PC-9 (cell line): Measurements from ENCODE around the gene ULK1. TPM values are rescaled to one million over a fixed set of nuclear protein-coding genes. Genes with fewer than 3 reads are reported as not detected.
"Not testable (repeated sequence)": the region's sequence is repeated elsewhere in the genome, so short reads cannot be mapped to it uniquely, and the experiment has no call there.

Experiments
- BruUV-seq: library from RNA; stranded (reverse); fragments of 400-500 nt; replicated peaks from 2 replicates; lab custom pipeline; 2021; lab: Mats Ljungman, UMichigan
- CTCF ChIA-PET: fragments of 300-600 bp; sonication (Branson Sonifier 250); formaldehyde crosslinking; loops from one replicate; lab custom pipeline; 2022; ENCODE audit warnings: antibody characterized with exemption; lab: Charles Lee
- POLR2A ChIA-PET: fragments of 300-600 bp; sonication (Branson Sonifier 250); formaldehyde crosslinking; loops from one replicate; lab custom pipeline; 2022; ENCODE audit warnings: antibody characterized with exemption; ENCODE audit not compliant: unreplicated experiment; lab: Charles Lee
- DNase-seq, 2 experiments: peaks; one replicate each; pipeline versions ENCODE4 v3.0.0 to v3.0.0-alpha.2; 2015 to 2022; ENCODE audit warnings: mixed read lengths in 1 of 2
- H2AFZ ChIP-seq: fragments of 200-600 bp; sonication (generic); 2 replicates; pipeline ENCODE4 v1.8.1; 2017; ENCODE audit warnings: antibody characterized with exemption
- H3F3A ChIP-seq: fragments of 200-600 bp; sonication (generic); 2 replicates; pipeline ENCODE4 v1.8.1; 2017; ENCODE audit warnings: antibody characterized with exemption, mild to moderate bottlenecking, low read depth; ENCODE audit not compliant: insufficient read depth
- H3K27ac ChIP-seq: fragments of 200-600 bp; sonication (generic); 2 replicates; pipeline ENCODE4 v1.6.1; 2016; ENCODE audit warnings: mixed run types
- H3K27me3 ChIP-seq: fragments of 200-600 bp; sonication (generic); 2 replicates; pipeline ENCODE4 v1.6.1; 2016; ENCODE audit warnings: low read depth, mixed run types; ENCODE audit not compliant: insufficient read depth
- H3K36me3 ChIP-seq: fragments of 200-600 bp; sonication (generic); 2 replicates; pipeline ENCODE4 v1.6.1; 2016; ENCODE audit warnings: low read depth, mixed run types
- H3K4me1 ChIP-seq: fragments of 200-600 bp; sonication (generic); replicated peaks from 2 replicates; pipeline ENCODE4 v1.6.1; 2016; ENCODE audit warnings: mixed run types; ENCODE audit not compliant: insufficient read depth
- H3K4me2 ChIP-seq: fragments of 200-600 bp; sonication (generic); 2 replicates; pipeline ENCODE4 v1.6.1; 2017; ENCODE audit warnings: mixed run types
- H3K4me3 ChIP-seq: fragments of 200-600 bp; sonication (generic); 2 replicates; pipeline ENCODE4 v1.6.1; 2016; ENCODE audit warnings: mixed run types
- H3K79me2 ChIP-seq: fragments of 200-600 bp; sonication (generic); 2 replicates; pipeline ENCODE4 v1.6.1; 2017; ENCODE audit warnings: low read depth, mixed run types
- H3K9me2 ChIP-seq: fragments of 200-600 bp; sonication (generic); 2 replicates; pipeline ENCODE4 v1.8.1; 2017; ENCODE audit warnings: mild to moderate bottlenecking; ENCODE audit not compliant: insufficient read depth
- H3K9me3 ChIP-seq: fragments of 200-600 bp; sonication (generic); 2 replicates; pipeline ENCODE4 v1.8.1; 2016; ENCODE audit warnings: low read depth; ENCODE audit not compliant: insufficient read depth
- H4K20me1 ChIP-seq: fragments of 200-600 bp; sonication (generic); 2 replicates; pipeline ENCODE4 v1.8.1; 2017; ENCODE audit not compliant: insufficient read depth
- CTCF ChIP-seq: fragments of 200-600 bp; sonication (generic); conservative IDR thresholded peaks from 2 replicates; pipeline ENCODE4 v1.6.1; 2017; ENCODE audit warnings: mixed run types, antibody characterized with exemption, mild to moderate bottlenecking, moderate library complexity
- EZH2 ChIP-seq: fragments of 200-600 bp; sonication (generic); IDR thresholded peaks from 2 replicates; pipeline ENCODE4 v1.8.0; 2017; ENCODE audit warnings: antibody characterized with exemption, low read depth
- intact Hi-C: fragments of 100-400 bp; cut with micrococcal nuclease; formaldehyde crosslinking; loops from one replicate; pipeline ENCODE4 v1.10.0; 2022; ENCODE audit not compliant: unreplicated experiment
- total RNA-seq: library from RNA; stranded (reverse); gene quantifications from 2 replicates; pipeline ENCODE4 v1.2.3, GENCODE V29; 2021

ULK1 gene
- total RNA-seq, 1 experiment from 2014 or later, result 70.5 TPM

GRCh38 chr12:131959116-131959515, 64.7 kb downstream of the ULK1 start:
- intact Hi-C loops, result no loop called here
- H3K27me3 ChIP-seq, result no peaks in the 10 kb centered on the region
- no peak for DNase-seq
- no peak overlapping the region for H2AFZ ChIP-seq
- H3K4me2 ChIP-seq, result no peak overlapping the region
- H3K9me2 ChIP-seq, result no peaks in the 10 kb centered on the region
- BruUV-seq, result no TSS peak
- H3K27ac ChIP-seq, result no peak overlapping the region
- POLR2A ChIA-PET, result no interaction called here
- H3K79me2 ChIP-seq, result peaks cover 86% of the 10 kb centered on the region
- H4K20me1 ChIP-seq, result peaks cover 79% of the 10 kb centered on the region
- CTCF ChIA-PET, result interaction anchor here (0.6 kb wide), 1 partner anchor 133 kb away, joined by 5 read pairs; no protein-coding TSS in a partner anchor
- no peak overlapping the region for H3K4me3 ChIP-seq
- H3F3A ChIP-seq, result peaks cover 5% of the 10 kb centered on the region; the same call in 1 of the 2 replicates
- no peaks in the 10 kb centered on the region for H3K9me3 ChIP-seq
- H3K36me3 ChIP-seq, result no peaks in the 10 kb centered on the region; the same call in 1 of the 2 replicates
- peaks cover 25% of the 10 kb centered on the region for H3K4me1 ChIP-seq
- TF ChIP-seq EZH2, result no peak
- no peak for TF ChIP-seq CTCF

GRCh38 chr12:131959641-131960589, 65.5 kb downstream of the ULK1 start:
- H3K36me3 ChIP-seq, result no peaks in the 10 kb centered on the region; the same call in 1 of the 2 replicates
- POLR2A ChIA-PET, result no interaction called here
- intact Hi-C loops, result no loop called here
- DNase-seq, result no peak
- peaks cover 23% of the 10 kb centered on the region for H3K4me1 ChIP-seq
- TF ChIP-seq EZH2 (no peak), CTCF (no peak)
- no peak overlapping the region for H2AFZ ChIP-seq
- peaks cover 86% of the 10 kb centered on the region for H3K79me2 ChIP-seq
- no TSS peak for BruUV-seq
- H3K4me3 ChIP-seq, result no peak overlapping the region
- peaks cover 5% of the 10 kb centered on the region; the same call in 1 of the 2 replicates for H3F3A ChIP-seq
- H3K9me2 ChIP-seq, result no peaks in the 10 kb centered on the region
- no peaks in the 10 kb centered on the region for H3K9me3 ChIP-seq
- H3K27me3 ChIP-seq, result no peaks in the 10 kb centered on the region
- CTCF ChIA-PET, result no interaction called here
- H3K27ac ChIP-seq, result no peak overlapping the region
- H4K20me1 ChIP-seq, result peaks cover 81% of the 10 kb centered on the region
- H3K4me2 ChIP-seq, result no peak overlapping the region

- CTCF ChIA-PET, intact Hi-C loops, H2AFZ ChIP-seq, H3K9me2 ChIP-seq, H3F3A ChIP-seq, DNase-seq, H3K4me2 ChIP-seq, POLR2A ChIA-PET, H3K27ac ChIP-seq, H3K27me3 ChIP-seq, H3K36me3 ChIP-seq, H3K9me3 ChIP-seq, BruUV-seq, H3K4me3 ChIP-seq: not testable (repeated sequence)
- peaks cover 86% of the 10 kb centered on the region for H3K79me2 ChIP-seq
- H3K4me1 ChIP-seq, result peaks cover 14% of the 10 kb centered on the region
- peaks cover 83% of the 10 kb centered on the region for H4K20me1 ChIP-seq
Observed at GRCh38 chr12:131960590-131961325, 66.3 kb downstream of the ULK1 start.

- POLR2A ChIA-PET, BruUV-seq: not testable (repeated sequence)
- peaks cover 83% of the 10 kb centered on the region for H4K20me1 ChIP-seq
Observed at GRCh38 chr12:131961328-131961727, 66.9 kb downstream of the ULK1 start.

More at GRCh38 chr12:131961328-131961727, 66.9 kb downstream of the ULK1 start:
- DNase-seq, H3K36me3 ChIP-seq, H3K4me3 ChIP-seq, CTCF ChIA-PET, H3K27ac ChIP-seq, intact Hi-C loops, H3K4me1 ChIP-seq, H3K27me3 ChIP-seq, H2AFZ ChIP-seq, H3F3A ChIP-seq, H3K9me3 ChIP-seq, H3K9me2 ChIP-seq, H3K4me2 ChIP-seq: not testable (repeated sequence)
- peaks cover 86% of the 10 kb centered on the region for H3K79me2 ChIP-seq
